GF-D8 (cell line): ENCODE data around the gene AGT.

Source experiments
- DNase-seq: peaks from one replicate; lab custom pipeline; 2025; lab: John Stamatoyannopoulos, UW

AGT gene

GRCh38 chr1:230713915-230714764 lies at the start of gene AGT:
Gene AGT (minus strand): TSS chr1:230714122. CDS start chr1:230710823, 3,299 bp downstream.
- no peak for DNase-seq

GRCh38 chr1:230761443-230762167 lies 47.7 kb upstream of the AGT start:
- DNase-seq = no peak

GRCh38 chr1:230760360-230760827 lies 46.5 kb upstream of the AGT start:
- DNase-seq = no peak

- no peak for DNase-seq
Measured at GRCh38 chr1:230759369-230760065, 45.6 kb upstream of the AGT start.

GRCh38 chr1:230758709-230759368 lies 44.9 kb upstream of the AGT start:
- DNase-seq = no peak

GRCh38 chr1:230757856-230758708 lies 44.2 kb upstream of the AGT start:
- no peak for DNase-seq

- no peak for DNase-seq
Measured at GRCh38 chr1:230754796-230755195, 40.9 kb upstream of the AGT start.

- no peak for DNase-seq
Measured at GRCh38 chr1:230753586-230754251, 39.8 kb upstream of the AGT start.

- DNase-seq = no peak
Measured at GRCh38 chr1:230753191-230753585, 39.3 kb upstream of the AGT start.

GRCh38 chr1:230752407-230752806 lies 38.5 kb upstream of the AGT start:
- DNase-seq = no peak

GRCh38 chr1:230750986-230751625 lies 37.2 kb upstream of the AGT start:
- no peak for DNase-seq

GRCh38 chr1:230750576-230750975 lies 36.7 kb upstream of the AGT start:
- no peak for DNase-seq

GRCh38 chr1:230749635-230750034 lies 35.7 kb upstream of the AGT start:
- no peak for DNase-seq

GRCh38 chr1:230749150-230749549 lies 35.2 kb upstream of the AGT start:
- DNase-seq = no peak

- no peak for DNase-seq
Measured at GRCh38 chr1:230747890-230748800, 34.2 kb upstream of the AGT start.

GRCh38 chr1:230747127-230747730 lies 33.3 kb upstream of the AGT start, which contains the start of gene CAPN9:
Gene CAPN9 (plus strand): TSS chr1:230747388. CDS start chr1:230747497, 109 bp downstream.
- DNase-seq = no peak

GRCh38 chr1:230746617-230747016 lies 32.7 kb upstream of the AGT start:
- no peak for DNase-seq

GRCh38 chr1:230745071-230745470 lies 31.1 kb upstream of the AGT start:
- no peak for DNase-seq
